ENCODE data around the gene MOB3B.

The MOB3B gene

GRCh38 chr9:27329291-27329690 lies 200.3 kb downstream of the MOB3B start:
- DNase-seq: no peak

GRCh38 chr9:27328483-27328882 lies 201.1 kb downstream of the MOB3B start:
- DNase-seq: no peak

- no peak for DNase-seq
These were observed 218.4 kb downstream of the MOB3B start for GRCh38 chr9:27311184-27311583.

- no peak for DNase-seq
These were observed 219.0 kb downstream of the MOB3B start for GRCh38 chr9:27310582-27310981.

- DNase-seq: no peak
These were observed 220.8 kb downstream of the MOB3B start for GRCh38 chr9:27308691-27309390.

DNA sequence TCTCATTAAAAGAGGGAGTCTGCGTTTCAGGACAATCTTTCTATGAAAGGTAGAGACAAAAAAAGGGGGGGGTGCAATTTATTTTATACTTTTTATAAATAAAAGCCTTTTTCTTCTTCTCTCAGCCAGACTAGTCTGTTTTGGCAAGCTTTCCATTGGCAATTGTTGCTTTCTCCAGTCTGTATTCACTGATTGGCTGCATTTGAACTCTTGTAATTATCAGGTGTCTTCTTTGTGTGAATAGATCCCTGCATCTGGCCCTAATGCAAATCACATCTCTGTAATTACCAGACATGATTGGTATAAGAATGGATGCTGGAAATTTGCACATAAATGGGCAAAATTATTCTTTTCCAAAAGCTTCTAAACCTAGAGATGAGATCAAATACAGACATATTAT lies 225.1 kb downstream of the MOB3B start:
- DNase-seq: no peak

- no peak for DNase-seq
These were observed 226.4 kb downstream of the MOB3B start for GRCh38 chr9:27303219-27303618.

- no peak for DNase-seq
These were observed 232.6 kb downstream of the MOB3B start, which contains the start of gene EQTN for GRCh38 chr9:27297050-27297449. Gene EQTN, minus strand, starts transcription at chr9:27297150. Its CDS starts 95 bp downstream, at chr9:27297055.

GRCh38 chr9:27293996-27294395 lies 235.6 kb downstream of the MOB3B start:
- DNase-seq: no peak

- no peak for DNase-seq
These were observed 236.8 kb downstream of the MOB3B start for GRCh38 chr9:27292659-27293405.

GRCh38 chr9:27291292-27291691 lies 238.3 kb downstream of the MOB3B start:
- DNase-seq: no peak

GRCh38 chr9:27282269-27282668 lies 247.3 kb downstream of the MOB3B start:
- no peak for DNase-seq

DNA sequence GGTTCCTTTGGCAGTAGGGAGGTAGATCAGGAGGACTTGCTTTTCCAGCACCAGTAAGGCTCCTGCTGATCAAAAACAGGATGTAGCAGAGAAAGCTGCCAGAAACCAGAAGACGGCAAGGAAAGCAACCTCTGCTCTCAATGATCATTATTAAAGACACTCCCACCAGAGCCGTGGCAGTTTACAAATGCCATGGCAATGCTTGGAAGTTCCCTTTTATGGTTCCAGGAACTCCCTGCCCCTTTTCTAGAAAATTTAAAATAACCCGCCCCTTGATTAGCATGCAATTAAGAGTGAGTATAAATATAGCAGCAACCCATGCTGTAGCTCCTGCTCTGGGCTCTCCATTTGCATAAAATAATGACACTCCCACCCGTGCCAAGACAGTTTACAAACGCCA lies 248.8 kb downstream of the MOB3B start:
- no peak for DNase-seq

DNA sequence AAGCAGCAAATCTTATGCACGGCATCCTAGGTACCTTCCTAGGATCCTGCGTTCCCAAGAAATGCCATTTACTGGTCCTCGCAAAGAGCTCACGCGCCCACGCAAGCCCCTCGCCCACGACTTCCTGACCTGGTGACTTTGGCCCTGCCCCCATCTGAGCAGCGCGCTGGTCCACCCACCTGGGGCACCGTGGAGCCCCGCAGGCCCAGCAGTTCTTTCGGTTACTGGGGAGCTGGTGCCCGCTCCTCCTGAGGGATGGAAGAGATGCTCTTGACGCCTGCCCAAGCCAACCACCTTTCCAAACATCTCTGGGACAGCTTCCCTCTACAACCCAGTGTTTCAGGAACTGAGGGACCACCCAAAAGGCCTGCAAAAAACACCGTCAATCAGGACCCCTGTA lies 249.4 kb downstream of the MOB3B start:
- DNase-seq: no peak

- no peak for DNase-seq
These were observed 250.0 kb downstream of the MOB3B start for GRCh38 chr9:27279611-27280010.

DNA sequence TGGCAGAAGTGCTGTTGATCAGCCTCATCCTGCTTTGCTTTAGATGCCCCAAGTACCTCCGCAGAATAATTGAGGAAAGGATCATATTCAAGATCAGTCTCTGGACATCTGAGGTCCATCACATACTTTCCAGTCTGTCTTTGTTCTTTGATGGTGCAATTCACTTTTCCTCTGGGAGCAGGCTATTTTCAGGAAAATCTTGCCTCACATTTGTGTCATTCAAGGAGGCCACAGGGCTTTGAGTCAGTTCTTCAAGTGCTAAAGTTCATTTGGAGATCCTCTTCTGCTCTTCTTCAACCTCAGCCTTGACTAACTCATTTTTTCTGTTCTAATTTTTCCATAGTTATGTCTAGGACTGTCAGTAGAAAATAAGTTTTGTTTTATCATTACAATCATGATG lies 251.2 kb downstream of the MOB3B start:
- DNase-seq: no peak

DNA sequence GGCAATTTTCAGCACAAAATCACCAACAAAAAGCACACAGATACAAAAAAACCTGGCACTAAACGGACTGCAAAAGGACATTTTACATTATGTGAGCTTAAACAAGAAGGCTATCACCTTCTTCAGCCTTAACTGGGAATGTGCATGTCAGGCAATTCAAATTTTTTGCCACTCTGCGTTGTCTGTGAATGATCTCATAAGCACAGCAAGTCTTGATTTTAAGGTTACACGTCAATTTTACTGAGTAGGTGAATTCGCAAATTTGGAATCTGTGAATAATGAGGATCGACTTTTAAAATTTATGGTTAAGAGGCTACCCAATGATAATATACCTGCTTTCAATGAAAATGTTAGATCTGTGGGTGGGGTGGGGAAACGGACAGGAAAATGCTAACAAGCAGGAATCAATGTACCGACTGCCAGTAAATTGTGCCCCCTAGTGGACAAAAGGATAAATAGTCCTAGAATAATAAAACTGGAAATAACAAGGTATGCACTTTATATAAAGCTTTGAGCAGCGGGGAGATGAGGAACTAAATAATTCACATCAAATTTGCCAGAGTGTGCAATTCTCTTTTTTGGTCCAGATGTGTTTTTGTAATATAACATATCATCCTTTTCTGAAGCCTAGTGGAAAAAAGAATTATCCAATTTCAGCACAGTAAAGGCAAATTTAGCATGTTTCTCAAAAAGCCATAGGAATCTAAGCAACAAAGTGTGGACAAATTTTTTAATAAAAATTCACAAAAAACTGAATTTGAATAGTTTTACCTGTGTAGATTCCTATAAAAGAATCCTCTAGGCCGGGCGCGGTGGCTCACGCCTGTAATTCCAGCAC lies 253.2 kb downstream of the MOB3B start:
- DNase-seq: no peak
